ENCODE data around the gene LINC01488. TPM values are rescaled to one million over a fixed set of nuclear protein-coding genes. Genes with fewer than 3 reads are reported as not detected.

Gene LINC01488
- total RNA-seq, 1 donor from 2014 or later = not detected

DNA sequence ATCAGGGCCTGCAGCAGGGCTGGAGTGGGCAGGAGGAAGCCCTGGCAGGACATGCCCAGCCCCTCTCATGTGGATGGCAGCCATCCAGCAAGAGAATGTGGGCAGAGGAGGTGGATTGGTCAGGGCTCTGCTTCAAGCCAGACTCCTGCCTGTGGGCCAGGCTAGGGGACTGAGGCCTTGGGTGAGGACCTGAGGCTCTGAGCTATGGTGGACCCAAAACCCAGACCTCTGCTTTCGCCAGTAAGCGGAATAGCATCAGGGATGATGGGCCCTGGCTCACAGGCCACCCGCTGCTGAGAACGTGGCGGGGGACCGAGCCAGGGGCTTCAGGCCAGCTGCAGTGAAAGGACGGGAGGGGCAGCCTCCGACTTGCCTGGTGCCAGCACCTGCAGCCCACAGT, 57.4 kb downstream of the LINC01488 start:
- H2AFZ ChIP-seq (ENCODE audit: low read depth, low read length) = no peak overlapping the region
- no peak overlapping the region for H3K4me3 Mint-ChIP-seq (ENCODE audit: unreplicated experiment)
- DNase-seq (ENCODE audit: low read depth) = no peak

DNA sequence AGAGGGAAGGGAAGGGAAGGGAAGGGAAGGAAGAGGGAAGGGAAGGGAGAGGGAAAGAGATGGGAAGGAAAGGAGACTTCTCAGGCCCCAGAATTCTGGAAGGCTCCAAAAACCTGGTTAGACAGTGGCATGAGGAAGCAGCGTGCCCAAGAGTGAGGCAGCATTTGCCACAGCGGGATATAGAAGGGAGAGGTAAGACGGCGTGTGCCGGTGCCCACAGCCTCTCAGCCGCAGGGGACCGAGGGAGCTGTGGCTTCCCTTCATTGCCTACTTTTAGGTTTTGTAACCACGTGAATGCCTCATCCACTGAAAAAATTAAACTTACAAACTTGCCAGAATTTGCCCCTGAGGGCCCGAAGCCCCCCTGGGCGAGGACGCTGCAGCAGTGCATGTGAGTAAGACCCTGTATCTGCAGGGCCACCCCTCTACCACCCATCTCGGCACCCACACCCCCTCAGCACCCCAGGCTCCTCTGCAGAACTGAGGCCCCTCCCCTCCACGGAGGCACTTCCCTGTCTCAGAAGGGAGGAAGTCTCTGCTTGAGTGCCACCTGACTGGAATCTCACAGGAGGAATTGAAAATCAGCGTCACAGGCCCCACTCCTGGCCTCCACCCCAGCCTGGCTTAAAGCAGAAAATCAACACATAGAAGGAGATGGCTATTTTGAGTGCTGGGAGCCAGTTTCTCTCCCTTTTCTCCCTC, 58.1 kb downstream of the LINC01488 start:
- DNase-seq (ENCODE audit: low read depth) = no peak
- H3K4me1 ChIP-seq (ENCODE audit: insufficient read depth, low read length) = peaks cover 9% of the 10 kb centered on the region
- TF ChIP-seq, protein P1, sequence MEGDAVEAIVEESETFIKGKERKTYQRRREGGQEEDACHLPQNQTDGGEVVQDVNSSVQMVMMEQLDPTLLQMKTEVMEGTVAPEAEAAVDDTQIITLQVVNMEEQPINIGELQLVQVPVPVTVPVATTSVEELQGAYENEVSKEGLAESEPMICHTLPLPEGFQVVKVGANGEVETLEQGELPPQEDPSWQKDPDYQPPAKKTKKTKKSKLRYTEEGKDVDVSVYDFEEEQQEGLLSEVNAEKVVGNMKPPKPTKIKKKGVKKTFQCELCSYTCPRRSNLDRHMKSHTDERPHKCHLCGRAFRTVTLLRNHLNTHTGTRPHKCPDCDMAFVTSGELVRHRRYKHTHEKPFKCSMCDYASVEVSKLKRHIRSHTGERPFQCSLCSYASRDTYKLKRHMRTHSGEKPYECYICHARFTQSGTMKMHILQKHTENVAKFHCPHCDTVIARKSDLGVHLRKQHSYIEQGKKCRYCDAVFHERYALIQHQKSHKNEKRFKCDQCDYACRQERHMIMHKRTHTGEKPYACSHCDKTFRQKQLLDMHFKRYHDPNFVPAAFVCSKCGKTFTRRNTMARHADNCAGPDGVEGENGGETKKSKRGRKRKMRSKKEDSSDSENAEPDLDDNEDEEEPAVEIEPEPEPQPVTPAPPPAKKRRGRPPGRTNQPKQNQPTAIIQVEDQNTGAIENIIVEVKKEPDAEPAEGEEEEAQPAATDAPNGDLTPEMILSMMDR (IDR thresholded peaks at IDR 0.05; ENCODE audit: insufficient read depth, low read depth, low read length) = no peak
- no peak for TF ChIP-seq EZH2 (IDR thresholded peaks at IDR 0.05; ENCODE audit: insufficient read depth, low read length)
- no peak overlapping the region for H3K4me2 ChIP-seq (ENCODE audit: low read length)
- no peak for FAIRE-seq
- H3K79me2 ChIP-seq (ENCODE audit: insufficient read depth, low read length) = no peaks in the 10 kb centered on the region
- no peaks in the 10 kb centered on the region for H4K20me1 ChIP-seq (ENCODE audit: insufficient read depth, low read length)
- peak overlapping the region; percentile 34 for H2AFZ ChIP-seq (ENCODE audit: low read depth, low read length)
- no peaks in the 10 kb centered on the region for H3K27me3 ChIP-seq (ENCODE audit: insufficient read depth, low read length)
- H3K9me3 ChIP-seq (ENCODE audit: insufficient read depth, low read depth, low read length) = no peaks in the 10 kb centered on the region
- H3K9ac ChIP-seq (ENCODE audit: low read length) = no peak overlapping the region
- Mint-ChIP-seq H3K27me3 (ENCODE audit: low read depth, unreplicated experiment) (peaks cover 50% of the 10 kb centered on the region), H3K27ac (ENCODE audit: unreplicated experiment) (no peak overlapping the region), H3K4me3 (ENCODE audit: unreplicated experiment) (no peak overlapping the region), H3K4me1 (ENCODE audit: low read depth, unreplicated experiment) (peaks cover 10% of the 10 kb centered on the region), H3K36me3 (ENCODE audit: low read depth, unreplicated experiment) (peaks cover 5% of the 10 kb centered on the region), H3K9me3 (ENCODE audit: unreplicated experiment) (peaks cover 8% of the 10 kb centered on the region)
- no peak overlapping the region for H3K27ac ChIP-seq (ENCODE audit: low read depth, low read length)
- no peak overlapping the region for H3K4me3 ChIP-seq (ENCODE audit: insufficient read depth, low read depth, low read length)
- no peaks in the 10 kb centered on the region for H3K36me3 ChIP-seq (ENCODE audit: insufficient read depth, low read length)

More for the DNA sequence above, 57.4 kb downstream of the LINC01488 start:
- Histone ChIP-seq H3K36me3 (ENCODE audit: insufficient read depth, low read length) (no peaks in the 10 kb centered on the region), H3K79me2 (ENCODE audit: insufficient read depth, low read length) (no peaks in the 10 kb centered on the region), H3K4me2 (ENCODE audit: low read length) (no peak overlapping the region), H3K4me1 (ENCODE audit: insufficient read depth, low read length) (peaks cover 9% of the 10 kb centered on the region), H3K27me3 (ENCODE audit: insufficient read depth, low read length) (no peaks in the 10 kb centered on the region), H3K9ac (ENCODE audit: low read length) (no peak overlapping the region), H3K4me3 (ENCODE audit: insufficient read depth, low read depth, low read length) (no peak overlapping the region), H3K27ac (ENCODE audit: low read depth, low read length) (no peak overlapping the region), H3K9me3 (ENCODE audit: insufficient read depth, low read depth, low read length) (no peaks in the 10 kb centered on the region), H4K20me1 (ENCODE audit: insufficient read depth, low read length) (no peaks in the 10 kb centered on the region)
- no peak for FAIRE-seq
- peaks cover 8% of the 10 kb centered on the region for H3K9me3 Mint-ChIP-seq (ENCODE audit: unreplicated experiment)
- peaks cover 5% of the 10 kb centered on the region for H3K36me3 Mint-ChIP-seq (ENCODE audit: low read depth, unreplicated experiment)
- peaks cover 45% of the 10 kb centered on the region for H3K27me3 Mint-ChIP-seq (ENCODE audit: low read depth, unreplicated experiment)
- no peak overlapping the region for H3K27ac Mint-ChIP-seq (ENCODE audit: unreplicated experiment)
- peaks cover 10% of the 10 kb centered on the region for H3K4me1 Mint-ChIP-seq (ENCODE audit: low read depth, unreplicated experiment)
- TF ChIP-seq EZH2 (IDR thresholded peaks at IDR 0.05; ENCODE audit: insufficient read depth, low read length) = no peak
- TF ChIP-seq, protein P1 (IDR thresholded peaks at IDR 0.05; ENCODE audit: insufficient read depth, low read depth, low read length) = no peak
